HL-60/S4 (cell line): ENCODE results near the gene TAF11L5.
"Not testable (repeated sequence)": the region's sequence is repeated elsewhere in the genome, so short reads cannot be mapped to it uniquely, and the experiment has no call there.

Experiments
- in situ Hi-C: fragments of 300-500 bp; cut with MboI; formaldehyde crosslinking; loops from 2 replicates; pipeline ENCODE4 v1.14.3; 2022; ENCODE audit warnings: low sequenced_read_pairs

TAF11L5 gene

GRCh38 chr5:17524935-17525334, at the start of gene TAF11L5:
TAF11L5 (plus strand) TSS chr5:17525235.
- in situ Hi-C loops = not testable (repeated sequence)

- in situ Hi-C loops = no loop called here
Observed at GRCh38 chr5:17477043-17477442, 48.0 kb upstream of the TAF11L5 start.

GRCh38 chr5:17477573-17478265, 47.3 kb upstream of the TAF11L5 start:
- in situ Hi-C loops = no loop called here

DNA sequence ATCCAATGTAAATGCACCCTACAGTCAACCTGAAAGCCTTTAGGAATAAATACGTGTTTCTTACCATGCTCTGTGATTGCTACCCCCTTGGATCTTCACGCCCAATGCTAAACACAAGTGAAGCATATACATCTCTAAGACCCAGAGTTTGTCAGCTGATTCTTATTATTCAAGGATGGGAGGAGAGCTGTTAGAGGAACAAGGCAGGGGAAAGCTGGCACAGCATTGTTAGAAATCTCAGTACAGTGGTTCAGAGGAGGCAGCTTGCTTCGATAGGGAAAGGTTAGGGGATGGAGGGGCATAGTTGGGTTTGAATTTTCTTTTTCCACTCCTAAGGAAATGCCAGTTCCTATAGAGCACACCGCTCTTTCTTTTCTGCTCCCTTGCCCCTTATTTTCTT, 43.7 kb upstream of the TAF11L5 start:
- in situ Hi-C loops = no loop called here

DNA sequence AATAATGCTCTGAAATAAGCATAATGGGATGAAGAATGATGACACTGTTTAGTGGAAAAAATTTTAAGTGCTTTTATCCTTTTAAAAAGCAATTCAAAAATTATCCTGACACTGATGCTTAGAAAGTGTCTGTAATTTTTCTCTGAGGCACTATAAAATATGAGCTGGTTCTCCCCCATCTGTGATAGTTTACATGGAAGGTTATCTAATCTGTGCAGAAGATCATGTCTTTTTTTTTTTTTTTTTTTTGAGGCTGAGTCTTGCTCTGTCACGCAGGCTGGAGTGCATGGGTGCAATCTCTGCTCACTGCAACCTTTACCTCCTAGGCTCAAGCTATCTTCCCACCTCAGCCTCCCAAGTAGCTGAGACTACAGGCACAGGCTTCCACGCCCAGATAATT, 42.2 kb upstream of the TAF11L5 start:
- in situ Hi-C loops = no loop called here

DNA sequence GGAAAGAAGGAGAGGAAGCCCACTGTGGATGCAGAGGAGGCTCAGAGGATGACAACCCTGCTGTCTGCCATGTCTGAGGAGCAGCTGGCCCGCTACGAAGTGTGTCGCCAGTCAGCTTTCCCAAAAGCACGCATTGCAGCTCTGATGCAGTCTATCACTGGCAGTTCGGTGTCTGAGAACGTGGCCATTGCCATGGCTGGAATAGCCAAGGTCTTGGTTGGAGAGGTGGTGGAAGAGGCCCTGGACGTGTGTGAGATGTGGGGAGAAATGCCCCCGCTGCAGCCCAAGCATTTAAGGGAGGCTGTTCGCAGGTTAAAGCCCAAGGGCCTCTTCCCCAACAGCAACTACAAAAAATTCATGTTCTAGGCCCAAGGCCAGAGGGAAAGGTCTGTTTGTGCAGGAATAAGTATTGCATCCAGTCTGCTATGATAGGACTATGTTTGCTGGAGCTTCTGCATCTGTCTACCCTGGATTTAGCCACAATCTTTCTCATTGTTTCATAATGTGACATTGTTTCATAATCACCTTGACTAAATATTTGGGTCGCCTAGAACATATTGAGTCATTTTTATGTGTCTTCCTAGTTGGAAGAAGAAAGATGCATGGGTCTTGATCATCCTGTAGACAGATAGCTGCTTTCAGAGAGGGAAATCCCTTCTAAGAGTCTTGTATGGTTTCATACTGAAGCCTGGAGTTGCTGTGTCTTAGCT, 38.4 kb upstream of the TAF11L5 start:
- in situ Hi-C loops = not testable (repeated sequence)

- in situ Hi-C loops = no loop called here
Observed at GRCh38 chr5:17487174-17487512, 37.9 kb upstream of the TAF11L5 start.

- in situ Hi-C loops = not testable (repeated sequence)
Observed at GRCh38 chr5:17491257-17491656, 33.8 kb upstream of the TAF11L5 start.

DNA sequence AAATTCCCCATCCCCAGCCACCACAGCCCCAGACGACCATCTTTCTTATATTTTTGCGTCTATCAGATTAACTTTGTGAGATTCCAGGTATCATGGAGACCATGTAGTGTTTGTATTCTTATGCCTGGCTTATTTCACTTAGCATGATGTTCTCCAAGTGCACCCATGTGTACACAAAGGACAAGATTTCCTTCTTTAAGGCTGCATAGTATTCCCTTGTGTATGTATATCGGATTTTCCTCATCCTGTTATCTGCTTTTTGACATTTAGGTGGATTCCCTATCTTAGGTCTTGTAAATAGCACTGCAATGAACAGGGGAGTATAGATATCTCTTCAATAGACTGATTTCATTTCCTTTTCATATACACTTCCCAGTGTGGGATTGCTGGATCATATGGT, 32.3 kb upstream of the TAF11L5 start:
- in situ Hi-C loops = no loop called here

- in situ Hi-C loops = no loop called here
Observed at GRCh38 chr5:17497446-17497845, 27.6 kb upstream of the TAF11L5 start.

DNA sequence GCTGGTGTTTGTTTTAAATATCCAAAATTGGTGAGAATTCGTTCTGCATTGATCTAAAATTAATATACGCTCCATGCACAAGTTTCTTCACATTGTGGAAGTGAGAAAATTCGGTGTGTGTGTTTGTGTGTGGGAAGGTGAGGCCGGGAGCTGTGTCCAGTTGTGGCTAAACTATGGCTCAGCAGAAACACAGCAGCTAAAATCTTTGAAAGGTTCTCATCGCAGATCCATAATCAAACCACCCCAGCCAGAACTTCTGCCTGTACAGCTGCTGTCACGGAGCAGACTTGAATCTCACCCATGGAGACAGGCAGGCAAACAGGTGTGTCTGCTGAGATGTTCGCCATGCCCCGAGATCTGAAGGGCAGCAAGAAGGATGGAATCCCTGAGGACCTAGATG, 27.1 kb upstream of the TAF11L5 start, which contains the start of gene TAF11L2:
TSS of gene TAF11L2 (plus strand) at position 301 of the 400 bp plus-strand sequence.
- in situ Hi-C loops = not testable (repeated sequence)

- in situ Hi-C loops = no loop called here
Observed at GRCh38 chr5:17511775-17512325, 13.2 kb upstream of the TAF11L5 start.

GRCh38 chr5:17517526-17517925, 7.5 kb upstream of the TAF11L5 start:
- in situ Hi-C loops = not testable (repeated sequence)

DNA sequence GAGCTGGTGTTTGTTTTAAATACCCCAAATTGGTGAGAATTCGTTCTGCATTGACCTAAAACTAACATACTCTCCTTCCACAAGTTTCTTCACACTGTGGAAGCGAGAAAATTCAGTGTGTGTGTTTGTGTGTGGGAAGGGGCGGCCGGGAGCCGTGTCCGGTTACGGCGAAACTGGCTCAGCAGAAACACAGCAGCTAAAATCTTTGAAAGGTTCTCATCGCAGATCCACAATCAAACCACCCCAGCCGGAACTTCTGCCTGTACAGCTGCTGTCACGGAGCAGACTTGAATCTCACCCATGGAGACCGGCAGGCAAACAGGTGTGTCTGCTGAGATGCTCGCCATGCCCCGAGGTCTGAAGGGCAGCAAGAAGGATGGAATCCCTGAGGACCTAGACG, 7.0 kb upstream of the TAF11L5 start, which contains the start of gene TAF11L3:
TSS of gene TAF11L3 (plus strand) at position 301 of the 400 bp plus-strand sequence.
- in situ Hi-C loops = not testable (repeated sequence)

DNA sequence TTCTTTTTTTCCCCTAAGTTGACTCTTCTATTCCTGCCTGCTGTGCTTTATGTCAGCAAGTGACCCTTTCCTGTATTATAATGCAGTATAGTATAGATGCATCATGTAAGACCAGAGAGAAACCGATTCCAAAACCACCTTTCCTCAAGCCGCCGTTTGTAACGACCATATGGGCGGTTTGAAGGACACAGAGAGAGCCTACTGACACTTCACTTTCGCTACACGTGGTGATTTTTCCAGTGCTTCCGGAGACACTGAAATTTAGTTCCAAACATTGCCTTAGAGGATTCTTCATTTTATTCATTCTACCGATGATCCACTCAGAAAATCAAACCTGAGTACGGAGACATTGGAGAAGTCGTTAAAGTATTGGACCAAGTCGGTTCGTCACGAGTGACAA, 5.5 kb upstream of the TAF11L5 start:
- in situ Hi-C loops = not testable (repeated sequence)

DNA sequence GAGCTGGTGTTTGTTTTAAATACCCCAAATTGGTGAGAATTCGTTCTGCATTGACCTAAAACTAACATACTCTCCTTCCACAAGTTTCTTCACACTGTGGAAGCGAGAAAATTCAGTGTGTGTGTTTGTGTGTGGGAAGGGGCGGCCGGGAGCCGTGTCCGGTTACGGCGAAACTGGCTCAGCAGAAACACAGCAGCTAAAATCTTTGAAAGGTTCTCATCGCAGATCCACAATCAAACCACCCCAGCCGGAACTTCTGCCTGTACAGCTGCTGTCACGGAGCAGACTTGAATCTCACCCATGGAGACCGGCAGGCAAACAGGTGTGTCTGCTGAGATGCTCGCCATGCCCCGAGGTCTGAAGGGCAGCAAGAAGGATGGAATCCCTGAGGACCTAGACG, 3.5 kb upstream of the TAF11L5 start, which contains the start of gene TAF11L4:
TSS of gene TAF11L4 (plus strand) at position 301 of the 400 bp plus-strand sequence.
- in situ Hi-C loops = not testable (repeated sequence)

DNA sequence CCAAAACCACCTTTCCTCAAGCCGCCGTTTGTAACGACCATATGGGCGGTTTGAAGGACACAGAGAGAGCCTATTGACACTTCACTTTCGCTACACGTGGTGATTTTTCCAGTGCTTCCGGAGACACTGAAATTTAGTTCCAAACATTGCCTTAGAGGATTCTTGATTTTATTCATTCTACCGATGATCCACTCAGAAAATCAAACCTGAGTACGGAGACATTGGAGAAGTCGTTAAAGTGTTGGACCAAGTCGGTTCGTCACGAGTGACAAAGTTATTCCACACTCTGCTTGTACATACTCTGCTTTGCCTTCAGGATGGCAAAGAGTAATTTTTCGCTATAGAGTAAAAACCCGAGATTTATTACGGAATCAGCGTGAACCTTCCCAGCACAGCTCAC, 1.5 kb downstream of the TAF11L5 start:
- in situ Hi-C loops = not testable (repeated sequence)

GRCh38 chr5:17528369-17528768, 3.3 kb downstream of the TAF11L5 start, which contains the start of gene TAF11L6:
TAF11L6 (plus strand) TSS chr5:17528669.
- in situ Hi-C loops = not testable (repeated sequence)
